Measurements from ENCODE around the gene DAPK2. TPM values are rescaled to one million over a fixed set of nuclear protein-coding genes. Genes with fewer than 3 reads are reported as not detected.

DAPK2 gene
- total RNA-seq, 2 experiments from 2014 or later, result 0.44 TPM; not detected in 1

GRCh38 chr15:64003182-64003581 is 43.1 kb downstream of the DAPK2 start:
- CTCF ChIA-PET, result interaction anchor here (0.9 kb wide), 1 partner anchor 43 kb away, joined by 3 read pairs; the partner anchor contains the start of gene DAPK2
- intact Hi-C loops (cut with micrococcal nuclease), result no loop called here
- Mint-ChIP-seq H3K9me3 (no peaks in the 10 kb centered on the region), H3K36me3 (ENCODE audit: low read depth) (no peaks in the 10 kb centered on the region), H3K27me3 (ENCODE audit: low read depth) (no peaks in the 10 kb centered on the region), H3K4me1 (ENCODE audit: low read depth) (no peaks in the 10 kb centered on the region), H3K4me3 (no peak overlapping the region), H3K27ac (no peak overlapping the region)
- no peak for DNase-seq

GRCh38 chr15:64001148-64001547 is 45.1 kb downstream of the DAPK2 start:
- CTCF ChIA-PET, result interaction anchor here (1.3 to 1.6 kb wide), 2 partner anchors 8 to 45 kb away, joined by 3 to 6 read pairs; partner anchors contain the start of gene DAPK2
- Mint-ChIP-seq H3K9me3 (no peaks in the 10 kb centered on the region), H3K4me1 (ENCODE audit: low read depth) (no peaks in the 10 kb centered on the region), H3K4me3 (no peak overlapping the region), H3K27ac (no peak overlapping the region), H3K27me3 (ENCODE audit: low read depth) (no peaks in the 10 kb centered on the region), H3K36me3 (ENCODE audit: low read depth) (no peaks in the 10 kb centered on the region)
- no peak for DNase-seq
- intact Hi-C loops (cut with micrococcal nuclease), result no loop called here

- Mint-ChIP-seq H3K27me3 (ENCODE audit: low read depth) (no peaks in the 10 kb centered on the region), H3K4me3 (no peak overlapping the region), H3K4me1 (ENCODE audit: low read depth) (no peaks in the 10 kb centered on the region), H3K36me3 (ENCODE audit: low read depth) (no peaks in the 10 kb centered on the region), H3K9me3 (no peaks in the 10 kb centered on the region), H3K27ac (no peak overlapping the region)
- no peak for DNase-seq
- intact Hi-C loops (cut with micrococcal nuclease), result no loop called here
- CTCF ChIA-PET, result interaction anchor here (1.6 kb wide), 1 partner anchor 9 kb away, joined by 3 read pairs; no protein-coding TSS in a partner anchor
Measured at GRCh38 chr15:64000183-64000951, 45.9 kb downstream of the DAPK2 start.

- no peak for DNase-seq
- Mint-ChIP-seq H3K27ac (no peak overlapping the region), H3K4me3 (no peak overlapping the region), H3K4me1 (ENCODE audit: low read depth) (no peaks in the 10 kb centered on the region), H3K27me3 (ENCODE audit: low read depth) (no peaks in the 10 kb centered on the region), H3K36me3 (ENCODE audit: low read depth) (no peaks in the 10 kb centered on the region), H3K9me3 (no peaks in the 10 kb centered on the region)
- intact Hi-C loops (cut with micrococcal nuclease), result no loop called here
- CTCF ChIA-PET, result no interaction called here
Measured at GRCh38 chr15:63999177-63999576, 47.1 kb downstream of the DAPK2 start.

- CTCF ChIA-PET, result no interaction called here
- H3K4me1 Mint-ChIP-seq (ENCODE audit: low read depth), result no peaks in the 10 kb centered on the region
- no peaks in the 10 kb centered on the region for H3K9me3 Mint-ChIP-seq
- H3K27me3 Mint-ChIP-seq (ENCODE audit: low read depth), result no peaks in the 10 kb centered on the region
- H3K36me3 Mint-ChIP-seq (ENCODE audit: low read depth), result no peaks in the 10 kb centered on the region
- intact Hi-C loops (cut with micrococcal nuclease), result no loop called here
- H3K4me3 Mint-ChIP-seq, result no peak overlapping the region
- H3K27ac Mint-ChIP-seq, result no peak overlapping the region
- DNase-seq, result no peak
Measured at GRCh38 chr15:63998489-63998888, 47.8 kb downstream of the DAPK2 start.

GRCh38 chr15:63997715-63998442 is 48.4 kb downstream of the DAPK2 start:
- no peaks in the 10 kb centered on the region for H3K9me3 Mint-ChIP-seq
- no peak overlapping the region for H3K4me3 Mint-ChIP-seq
- no peaks in the 10 kb centered on the region for H3K36me3 Mint-ChIP-seq (ENCODE audit: low read depth)
- no peaks in the 10 kb centered on the region for H3K4me1 Mint-ChIP-seq (ENCODE audit: low read depth)
- H3K27ac Mint-ChIP-seq, result no peak overlapping the region
- DNase-seq, result no peak
- intact Hi-C loops (cut with micrococcal nuclease), result no loop called here
- no peaks in the 10 kb centered on the region for H3K27me3 Mint-ChIP-seq (ENCODE audit: low read depth)
- CTCF ChIA-PET, result no interaction called here

- no peaks in the 10 kb centered on the region for H3K36me3 Mint-ChIP-seq (ENCODE audit: low read depth)
- CTCF ChIA-PET, result interaction anchor here (1.9 kb wide), 1 partner anchor 52 kb away, joined by 5 read pairs; no protein-coding TSS in a partner anchor
- DNase-seq, result no peak
- H3K27ac Mint-ChIP-seq, result no peak overlapping the region
- H3K4me1 Mint-ChIP-seq (ENCODE audit: low read depth), result no peaks in the 10 kb centered on the region
- H3K9me3 Mint-ChIP-seq, result no peaks in the 10 kb centered on the region
- intact Hi-C loops (cut with micrococcal nuclease), result no loop called here
- no peaks in the 10 kb centered on the region for H3K27me3 Mint-ChIP-seq (ENCODE audit: low read depth)
- H3K4me3 Mint-ChIP-seq, result no peak overlapping the region
Measured at GRCh38 chr15:63996794-63997357, 49.4 kb downstream of the DAPK2 start.

- CTCF ChIA-PET, result interaction anchor here (1.5 to 1.9 kb wide), 2 partner anchors 50 kb away, joined by 4 to 5 read pairs; partner anchors contain the start of gene DAPK2
- Mint-ChIP-seq H3K27ac (no peak overlapping the region), H3K36me3 (ENCODE audit: low read depth) (no peaks in the 10 kb centered on the region), H3K4me1 (ENCODE audit: low read depth) (no peaks in the 10 kb centered on the region), H3K4me3 (no peak overlapping the region), H3K9me3 (no peaks in the 10 kb centered on the region), H3K27me3 (ENCODE audit: low read depth) (no peaks in the 10 kb centered on the region)
- intact Hi-C loops (cut with micrococcal nuclease), result no loop called here
- no peak for DNase-seq
Measured at GRCh38 chr15:63995789-63996188, 50.5 kb downstream of the DAPK2 start.

- no peaks in the 10 kb centered on the region for H3K9me3 Mint-ChIP-seq
- intact Hi-C loops (cut with micrococcal nuclease), result no loop called here
- no peak overlapping the region for H3K4me3 Mint-ChIP-seq
- H3K4me1 Mint-ChIP-seq (ENCODE audit: low read depth), result no peaks in the 10 kb centered on the region
- H3K27me3 Mint-ChIP-seq (ENCODE audit: low read depth), result no peaks in the 10 kb centered on the region
- no peak for DNase-seq
- H3K36me3 Mint-ChIP-seq (ENCODE audit: low read depth), result no peaks in the 10 kb centered on the region
- H3K27ac Mint-ChIP-seq, result no peak overlapping the region
- CTCF ChIA-PET, result interaction anchor here (1.1 kb wide), 1 partner anchor 8 kb away, joined by 3 read pairs; no protein-coding TSS in a partner anchor
Measured at GRCh38 chr15:63994073-63994600, 52.1 kb downstream of the DAPK2 start.

GRCh38 chr15:63992300-63992699 is 54.0 kb downstream of the DAPK2 start:
- no peak for DNase-seq
- no peaks in the 10 kb centered on the region for H3K27me3 Mint-ChIP-seq (ENCODE audit: low read depth)
- H3K4me1 Mint-ChIP-seq (ENCODE audit: low read depth), result no peaks in the 10 kb centered on the region
- no peak overlapping the region for H3K27ac Mint-ChIP-seq
- H3K4me3 Mint-ChIP-seq, result no peak overlapping the region
- intact Hi-C loops (cut with micrococcal nuclease), result no loop called here
- CTCF ChIA-PET, result no interaction called here
- H3K9me3 Mint-ChIP-seq, result no peaks in the 10 kb centered on the region
- no peaks in the 10 kb centered on the region for H3K36me3 Mint-ChIP-seq (ENCODE audit: low read depth)

- H3K4me1 Mint-ChIP-seq (ENCODE audit: low read depth), result peaks cover 4% of the 10 kb centered on the region
- intact Hi-C loops (cut with micrococcal nuclease), result no loop called here
- H3K4me3 Mint-ChIP-seq, result no peak overlapping the region
- DNase-seq, result no peak
- H3K27me3 Mint-ChIP-seq (ENCODE audit: low read depth), result no peaks in the 10 kb centered on the region
- H3K27ac Mint-ChIP-seq, result no peak overlapping the region
- no peaks in the 10 kb centered on the region for H3K9me3 Mint-ChIP-seq
- CTCF ChIA-PET, result no interaction called here
- no peaks in the 10 kb centered on the region for H3K36me3 Mint-ChIP-seq (ENCODE audit: low read depth)
Measured at GRCh38 chr15:63991706-63992105, 54.6 kb downstream of the DAPK2 start.

- Mint-ChIP-seq H3K36me3 (ENCODE audit: low read depth) (no peaks in the 10 kb centered on the region), H3K27ac (no peak overlapping the region), H3K4me1 (ENCODE audit: low read depth) (peaks cover 8% of the 10 kb centered on the region), H3K4me3 (no peak overlapping the region), H3K9me3 (no peaks in the 10 kb centered on the region), H3K27me3 (ENCODE audit: low read depth) (no peaks in the 10 kb centered on the region)
- DNase-seq, result no peak
- intact Hi-C loops (cut with micrococcal nuclease), result no loop called here
- CTCF ChIA-PET, result no interaction called here
Measured at GRCh38 chr15:63990454-63990853, 55.8 kb downstream of the DAPK2 start.
